Upper lobe of right lung (tissue), 1 donor: ENCODE measurements around the gene SERPINE2. TPM values are rescaled to one million over a fixed set of nuclear protein-coding genes. Genes with fewer than 3 reads are reported as not detected.

Experiments used
- ATAC-seq: fragments of 200-7000 bp; cut with Tn5 transposase; one replicate; pipeline ENCODE4 v1.9.1; 2020; ENCODE audit warnings: mild to moderate bottlenecking, moderate library complexity
- DNase-seq: peaks from one replicate; pipeline ENCODE4 v3.0.0-alpha.2; 2020
- H3K27ac ChIP-seq: fragments of 200-600 bp; one replicate; pipeline ENCODE4 v1.8.0; 2022
- H3K27me3 ChIP-seq: fragments of 200-600 bp; one replicate; pipeline ENCODE4 v1.8.0; 2022; ENCODE audit warnings: mild to moderate bottlenecking
- H3K36me3 ChIP-seq: fragments of 200-600 bp; one replicate; pipeline ENCODE4 v1.8.0; 2022
- H3K4me1 ChIP-seq: fragments of 200-600 bp; one replicate; pipeline ENCODE4 v1.8.0; 2022
- H3K4me3 ChIP-seq: fragments of 200-600 bp; one replicate; pipeline ENCODE4 v1.8.0; 2022; ENCODE audit warnings: mild to moderate bottlenecking
- H3K9me3 ChIP-seq: fragments of 200-600 bp; one replicate; pipeline ENCODE4 v1.8.0; 2022
- CTCF ChIP-seq: fragments of 200-600 bp; IDR thresholded peaks from one replicate; pipeline ENCODE4 v1.8.0; 2022; ENCODE audit warnings: antibody characterized with exemption
- intact Hi-C: fragments of 100-400 bp; cut with DNase I; formaldehyde crosslinking; loops from one replicate; pipeline ENCODE4 v1.11.0; 2022
- total RNA-seq: library from RNA; stranded (reverse); fragmentation: NEBNext Ultra II Directional; extraction: Animal tissue kit (Norgen Biotek cat#: 25700); gene quantifications from one replicate; pipeline ENCODE4 v1.2.1, GENCODE V29; 2021
- donor health status: DM: no; HTN: yes; CAD: no; lungs with severe emphysema.

The SERPINE2 gene
- total RNA-seq, 1 donor from 2014 or later, result 7.3 TPM

GRCh38 chr2:223954401-223954800 is 84.7 kb downstream of the SERPINE2 start:
- H3K4me1 ChIP-seq, result peaks cover 26% of the 10 kb centered on the region
- no peaks in the 10 kb centered on the region for H3K9me3 ChIP-seq
- intact Hi-C loops, result no loop called here
- ATAC-seq (no peak), DNase-seq (no peak)
- no peaks in the 10 kb centered on the region for H3K36me3 ChIP-seq
- H3K4me3 ChIP-seq, result no peak overlapping the region
- no peaks in the 10 kb centered on the region for H3K27me3 ChIP-seq
- H3K27ac ChIP-seq, result no peak overlapping the region
- TF ChIP-seq CTCF, result no peak

DNA sequence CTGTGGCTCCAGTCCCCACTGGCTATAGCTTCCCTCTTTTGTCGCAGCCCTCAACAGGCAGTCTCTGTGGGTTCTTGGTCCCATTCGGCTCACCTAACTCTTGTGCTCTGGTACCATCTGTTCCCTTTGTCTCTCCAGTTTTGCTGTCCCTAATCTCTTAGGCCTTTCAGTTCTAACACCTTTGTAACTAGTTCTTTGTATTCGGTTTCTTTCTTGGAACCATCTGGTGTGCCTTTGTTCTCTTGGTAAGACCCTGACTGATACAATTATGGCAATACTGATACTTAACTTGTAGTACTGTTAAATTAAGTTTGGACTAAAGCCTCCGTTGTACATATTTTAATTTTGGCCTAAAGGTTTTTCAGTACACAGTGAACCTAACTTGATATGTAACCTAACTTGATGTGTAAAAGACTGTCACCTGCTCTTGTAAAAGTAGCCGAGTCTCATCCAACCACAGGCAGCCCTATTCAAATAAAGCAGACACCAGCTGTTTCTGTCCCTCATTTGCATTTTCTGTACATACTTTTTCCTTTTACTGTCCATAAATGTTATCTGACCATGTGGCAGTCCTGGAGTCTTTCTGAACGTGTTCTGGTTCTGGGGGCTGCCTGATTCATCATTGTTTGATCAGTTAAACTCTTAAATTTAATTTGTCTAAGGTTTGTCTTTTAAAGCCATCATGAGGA is 86.7 kb downstream of the SERPINE2 start:
- peaks cover 11% of the 10 kb centered on the region for H3K4me1 ChIP-seq
- ATAC-seq (no peak), DNase-seq (no peak)
- H3K36me3 ChIP-seq, result no peaks in the 10 kb centered on the region
- no peak for TF ChIP-seq CTCF
- no peak overlapping the region for H3K27ac ChIP-seq
- H3K4me3 ChIP-seq, result no peak overlapping the region
- intact Hi-C loops, result no loop called here
- no peaks in the 10 kb centered on the region for H3K9me3 ChIP-seq
- no peaks in the 10 kb centered on the region for H3K27me3 ChIP-seq

DNA sequence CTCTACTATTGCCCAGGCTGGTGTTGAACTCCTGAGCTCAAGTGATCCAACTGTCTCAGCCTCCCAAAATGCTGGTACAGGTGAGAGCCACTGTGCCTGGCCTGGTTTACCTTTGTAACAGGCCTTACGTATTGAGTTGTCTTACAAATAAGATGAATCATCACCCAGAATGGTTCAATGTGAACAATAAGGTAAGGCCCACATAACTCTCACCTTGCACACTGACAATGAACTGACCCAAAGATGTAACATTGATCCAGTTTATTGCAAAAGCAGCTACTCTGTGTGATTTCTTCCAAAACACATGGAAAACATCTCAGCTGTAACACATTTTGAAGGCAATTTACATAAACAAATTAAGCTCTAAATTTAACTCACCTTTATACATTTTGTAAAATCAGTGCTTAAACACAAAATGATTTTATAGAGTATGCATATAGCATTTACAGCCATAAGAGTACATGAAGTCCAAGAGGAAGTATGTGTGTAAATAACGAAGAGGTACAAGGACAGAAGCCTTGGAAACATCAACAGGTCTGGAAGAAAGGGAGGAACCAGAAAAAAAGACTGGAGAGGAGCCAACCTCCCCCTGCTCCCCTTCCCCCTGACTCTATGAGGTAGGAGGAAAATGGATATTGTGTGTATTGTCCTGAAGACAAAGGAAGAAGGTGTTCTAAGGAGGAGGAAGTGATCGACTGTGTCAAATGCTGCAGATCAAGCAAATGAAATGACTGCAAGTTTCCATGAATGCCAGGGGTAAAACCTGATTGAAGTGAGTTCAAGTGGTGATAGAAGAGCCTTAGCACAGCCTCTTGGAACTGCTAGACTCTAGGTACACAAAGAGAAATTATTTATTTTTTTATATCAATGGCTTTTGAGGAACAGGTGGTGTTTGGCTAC is 88.4 kb downstream of the SERPINE2 start:
- ATAC-seq (peak; percentile 71), DNase-seq (no peak)
- H3K27me3 ChIP-seq, result no peaks in the 10 kb centered on the region
- peaks cover 5% of the 10 kb centered on the region for H3K4me1 ChIP-seq
- H3K4me3 ChIP-seq, result no peak overlapping the region
- intact Hi-C loops, result no loop called here
- H3K36me3 ChIP-seq, result no peaks in the 10 kb centered on the region
- TF ChIP-seq CTCF, result no peak
- H3K9me3 ChIP-seq, result no peaks in the 10 kb centered on the region
- H3K27ac ChIP-seq, result peak overlapping the region; percentile 5

DNA sequence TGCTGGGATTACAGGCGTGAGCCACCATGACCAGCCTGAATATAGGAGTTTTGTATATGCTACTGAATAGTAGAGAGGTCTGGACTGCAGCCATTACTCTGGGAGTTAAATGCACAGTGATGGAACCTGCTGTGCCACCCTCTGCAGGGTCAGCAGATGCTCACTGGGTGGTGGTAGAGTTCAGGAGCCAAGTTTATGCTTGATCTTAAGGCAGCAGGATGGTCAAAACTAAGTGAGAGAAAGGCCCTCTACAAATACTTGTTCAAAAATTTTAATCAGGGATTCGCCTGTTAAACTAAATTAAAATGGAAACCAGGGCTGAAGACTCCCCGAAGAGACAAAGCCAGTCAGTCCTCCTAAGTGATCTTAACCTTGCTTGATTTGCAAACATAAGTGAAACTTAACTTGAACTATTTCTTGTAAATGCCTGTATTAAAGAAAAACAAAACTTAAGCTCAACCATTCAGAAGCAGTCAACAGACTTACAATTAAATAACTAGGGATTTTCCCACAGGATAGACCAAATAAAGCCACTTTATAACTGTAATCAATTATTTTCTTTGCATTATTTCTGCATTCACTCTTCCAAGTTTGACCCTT is 89.7 kb downstream of the SERPINE2 start:
- Histone ChIP-seq H3K9me3 (no peaks in the 10 kb centered on the region), H3K27ac (no peak overlapping the region), H3K27me3 (no peaks in the 10 kb centered on the region), H3K36me3 (no peaks in the 10 kb centered on the region), H3K4me3 (no peak overlapping the region), H3K4me1 (peaks cover 9% of the 10 kb centered on the region)
- TF ChIP-seq CTCF, result no peak
- DNase-seq (no peak), ATAC-seq (no peak)
- intact Hi-C loops, result no loop called here

- Histone ChIP-seq H3K36me3 (no peaks in the 10 kb centered on the region), H3K4me1 (peaks cover 18% of the 10 kb centered on the region), H3K27me3 (no peaks in the 10 kb centered on the region), H3K27ac (no peak overlapping the region), H3K9me3 (no peaks in the 10 kb centered on the region), H3K4me3 (no peak overlapping the region)
- intact Hi-C loops, result no loop called here
- TF ChIP-seq CTCF, result no peak
- DNase-seq (no peak), ATAC-seq (no peak)
Measured at GRCh38 chr2:223947711-223948205, 91.3 kb downstream of the SERPINE2 start.
